GM18858 (cell line): Measurements from ENCODE around the gene GAK.

ENCODE experiments used
- ATAC-seq: cut with Tn5 transposase; IDR thresholded peaks from one replicate; pipeline ENCODE4 v1.9.1; 2021; ENCODE audit not compliant: unreplicated experiment

GAK gene

GRCh38 chr4:833156-833555 lies 99.0 kb downstream of the GAK start:
- ATAC-seq, result no peak

GRCh38 chr4:832536-832935 lies 99.6 kb downstream of the GAK start:
- no peak for ATAC-seq

GRCh38 chr4:832108-832507 lies 100.0 kb downstream of the GAK start:
- no peak for ATAC-seq

GRCh38 chr4:831483-831805 lies 100.7 kb downstream of the GAK start:
- ATAC-seq, result no peak

- no peak for ATAC-seq
Observed at GRCh38 chr4:830601-831482, 101.3 kb downstream of the GAK start.

- no peak for ATAC-seq
Observed at GRCh38 chr4:829761-830600, 102.1 kb downstream of the GAK start.

- no peak for ATAC-seq
Observed at GRCh38 chr4:829291-829690, 102.8 kb downstream of the GAK start.

- no peak for ATAC-seq
Observed at GRCh38 chr4:828641-829271, 103.4 kb downstream of the GAK start.

- no peak for ATAC-seq
Observed at GRCh38 chr4:827209-828081, 104.7 kb downstream of the GAK start.

GRCh38 chr4:826508-827208 lies 105.5 kb downstream of the GAK start:
- ATAC-seq, result no peak

GRCh38 chr4:825971-826330 lies 106.2 kb downstream of the GAK start, which contains the start of gene CPLX1:
Gene CPLX1, minus strand, starts transcription at chr4:826129. Its CDS starts 1,607 bp downstream, at chr4:824522.
- ATAC-seq, result no peak

- ATAC-seq, result no peak
Observed at GRCh38 chr4:825063-825970, 106.8 kb downstream of the GAK start.

GRCh38 chr4:824461-825062 lies 107.6 kb downstream of the GAK start:
- ATAC-seq, result no peak

- no peak for ATAC-seq
Observed at GRCh38 chr4:823761-824460, 108.2 kb downstream of the GAK start.

- no peak for ATAC-seq
Observed at GRCh38 chr4:823176-823760, 108.8 kb downstream of the GAK start.

GRCh38 chr4:822361-823175 lies 109.5 kb downstream of the GAK start:
- ATAC-seq, result no peak

- no peak for ATAC-seq
Observed at GRCh38 chr4:821631-822030, 110.5 kb downstream of the GAK start.
